ENCODE measurements around the gene TMEM183A.

TMEM183A gene

DNA sequence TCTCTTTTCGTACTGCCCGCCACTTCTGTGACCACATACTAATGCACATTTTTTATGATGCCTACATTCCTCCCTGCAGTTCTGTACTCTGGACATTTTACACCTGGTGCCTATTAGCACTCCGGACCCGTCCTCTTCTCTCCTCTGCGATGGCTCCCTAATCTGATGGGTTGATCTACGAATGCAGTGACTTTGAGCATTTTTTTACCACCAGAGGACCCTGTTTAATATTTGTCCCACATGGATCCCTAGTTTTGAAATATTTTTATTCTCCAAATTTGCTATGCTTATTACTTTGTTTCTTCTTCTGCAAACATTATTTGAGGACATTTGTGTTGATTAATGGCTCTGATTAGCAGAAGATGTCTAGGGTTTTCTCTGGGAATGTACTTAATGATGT is 24.3 kb downstream of the TMEM183A start:
- DNase-seq, result no peak

DNA sequence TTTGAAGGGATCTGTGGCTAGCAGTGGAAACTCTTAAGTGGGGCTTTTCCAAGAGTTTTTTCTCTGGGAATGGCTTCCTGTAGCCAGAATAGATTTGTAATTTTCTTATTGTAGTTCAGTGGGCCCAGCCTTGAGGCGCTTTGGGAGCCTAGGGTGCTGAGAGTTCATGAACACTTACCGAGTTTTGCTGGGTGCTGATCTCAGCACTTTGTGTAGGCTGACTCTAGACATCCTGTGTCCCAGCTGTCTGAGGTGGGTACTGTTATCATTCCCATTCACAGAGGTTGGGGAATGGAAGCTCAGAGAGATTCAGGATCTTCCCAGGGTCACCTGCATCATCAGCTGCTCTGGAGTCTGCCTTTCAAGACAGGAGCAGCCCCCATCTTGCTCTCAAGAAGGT is 26.1 kb downstream of the TMEM183A start:
- no peak for DNase-seq

DNA sequence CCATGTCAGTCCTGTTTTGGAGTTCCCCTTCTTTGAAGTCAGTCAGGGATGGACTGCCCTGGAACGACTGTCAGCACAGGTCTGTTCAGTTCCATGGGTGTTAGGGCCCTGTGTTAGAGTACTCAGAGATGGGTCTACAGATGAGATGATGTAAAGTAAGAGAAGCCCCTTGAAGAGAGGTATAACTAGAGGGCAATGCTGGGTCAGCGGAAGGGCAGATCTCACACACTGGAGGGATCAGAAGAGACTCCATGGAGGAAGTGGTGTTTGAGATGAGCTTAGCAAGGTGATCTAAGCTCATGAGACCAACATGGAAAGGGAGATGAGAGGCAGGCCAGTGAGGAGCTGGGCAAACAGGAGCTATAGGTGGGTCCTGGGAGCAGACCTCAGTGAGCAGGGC is 26.7 kb downstream of the TMEM183A start:
- DNase-seq, result no peak

DNA sequence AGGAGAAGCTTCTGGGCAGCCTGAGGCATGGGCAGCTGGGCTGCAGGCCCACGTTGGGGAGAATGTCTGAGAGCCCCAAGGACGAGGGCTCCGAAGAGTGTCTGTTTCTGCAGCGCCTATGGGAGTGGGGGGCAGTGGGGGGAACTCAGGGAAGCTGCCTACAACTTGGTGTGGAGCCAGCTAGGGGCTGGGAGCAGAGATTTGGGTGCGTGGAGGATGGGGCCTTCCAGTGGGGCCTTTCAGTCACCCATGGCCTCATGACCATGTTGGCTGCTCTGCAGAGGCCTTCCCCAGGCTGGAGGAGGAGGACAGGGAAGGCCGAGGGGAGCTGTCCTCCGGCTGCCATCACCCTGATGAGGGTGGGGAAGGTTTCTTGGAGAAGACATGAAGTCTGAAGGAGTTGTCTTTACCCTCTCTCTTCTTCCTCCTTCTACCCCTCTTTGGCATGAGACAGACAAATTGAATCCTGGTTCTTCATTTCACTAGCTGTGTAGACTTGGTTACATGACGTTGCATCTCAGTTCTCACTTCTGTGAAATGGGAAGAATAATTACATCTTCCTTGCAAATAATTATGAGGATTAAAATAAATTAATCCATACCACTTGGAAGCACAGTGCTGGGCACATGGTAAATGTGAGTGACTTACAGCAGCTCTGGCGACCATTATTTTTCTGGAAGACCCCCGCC is 27.4 kb downstream of the TMEM183A start:
- DNase-seq, result no peak

DNA sequence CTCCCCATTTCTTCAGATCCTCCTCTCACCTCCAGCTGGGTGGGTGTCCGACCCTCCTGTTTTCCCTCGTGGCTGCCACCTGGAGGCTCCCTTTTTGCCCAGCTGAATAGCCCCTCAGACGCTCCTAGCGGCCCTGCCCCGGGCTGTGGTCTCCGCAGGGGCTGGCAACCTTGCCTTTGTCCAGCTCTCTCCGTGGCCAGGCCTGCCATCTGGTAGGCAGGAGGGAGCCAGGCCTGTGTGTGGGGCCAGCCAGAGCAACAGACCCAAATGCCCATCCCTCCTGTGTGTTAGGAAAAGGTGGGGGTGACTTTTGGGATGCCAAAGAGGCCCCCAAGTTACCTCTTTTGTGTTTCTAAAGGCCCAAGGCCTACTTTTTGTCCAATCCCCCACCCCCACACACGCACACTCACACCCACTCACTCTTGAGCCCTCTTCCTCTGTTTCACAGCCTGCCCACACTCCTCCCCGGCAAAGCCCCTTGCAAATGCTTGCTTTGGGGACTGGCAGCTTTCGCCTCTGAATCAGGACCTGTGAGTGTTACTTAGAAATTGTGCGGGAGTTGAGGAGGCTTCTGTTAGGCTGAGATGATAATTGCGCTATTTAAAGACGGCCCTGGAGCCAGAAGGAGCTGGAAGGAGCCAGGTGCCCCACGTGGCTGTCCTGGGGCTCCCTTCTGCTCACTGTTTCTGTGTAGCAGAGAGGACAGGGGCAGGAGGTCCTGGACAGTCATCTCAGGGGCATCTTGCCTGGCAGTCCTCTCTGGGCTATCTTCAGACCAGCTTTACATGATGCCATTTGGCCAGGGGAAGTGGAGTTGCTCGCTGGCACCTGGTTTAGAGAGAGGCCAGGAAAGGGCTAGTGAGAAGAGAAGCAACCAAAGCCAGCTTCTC is 28.2 kb downstream of the TMEM183A start:
- no peak for DNase-seq

DNA sequence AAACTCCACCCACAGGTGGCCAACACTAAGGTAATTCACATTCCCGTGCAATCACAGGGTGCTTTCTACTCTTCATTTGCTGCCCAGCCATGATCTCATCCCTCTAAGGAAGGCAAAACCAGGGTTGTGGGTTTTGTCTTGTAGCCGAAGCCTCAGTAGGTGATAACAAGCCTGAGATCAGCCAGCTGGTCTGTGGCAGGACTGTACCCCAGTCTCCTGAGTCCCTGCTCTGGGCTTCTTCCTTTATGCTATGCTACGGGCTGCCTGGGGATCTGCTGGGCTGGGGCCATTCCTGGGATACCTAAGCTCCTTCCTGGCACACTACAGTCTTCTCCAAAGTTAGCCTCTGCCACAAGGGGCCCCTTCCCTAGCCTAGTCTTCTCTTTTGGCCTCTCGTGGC is 29.0 kb downstream of the TMEM183A start:
- DNase-seq, result no peak

DNA sequence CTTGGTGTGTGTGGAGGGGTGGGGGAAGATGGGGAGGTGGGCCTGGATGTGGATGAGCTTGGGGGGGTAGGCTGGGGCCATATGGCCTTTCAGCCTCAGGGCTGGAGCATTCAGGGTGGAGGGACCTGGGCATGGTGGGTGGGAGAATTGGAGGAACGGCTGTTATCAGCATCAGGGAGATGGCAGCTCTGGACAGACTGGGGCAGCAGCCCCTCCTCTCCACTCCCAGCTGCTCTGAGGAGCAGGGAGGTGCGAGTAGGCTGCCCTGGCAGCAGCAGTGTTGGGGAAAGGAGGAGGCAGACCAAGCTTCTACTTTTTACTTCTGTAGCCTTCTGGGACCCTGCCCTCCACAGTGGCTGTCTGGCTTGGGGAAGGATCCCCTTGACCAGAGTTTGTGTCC is 29.4 kb downstream of the TMEM183A start:
- peak; percentile 46 for DNase-seq

DNA sequence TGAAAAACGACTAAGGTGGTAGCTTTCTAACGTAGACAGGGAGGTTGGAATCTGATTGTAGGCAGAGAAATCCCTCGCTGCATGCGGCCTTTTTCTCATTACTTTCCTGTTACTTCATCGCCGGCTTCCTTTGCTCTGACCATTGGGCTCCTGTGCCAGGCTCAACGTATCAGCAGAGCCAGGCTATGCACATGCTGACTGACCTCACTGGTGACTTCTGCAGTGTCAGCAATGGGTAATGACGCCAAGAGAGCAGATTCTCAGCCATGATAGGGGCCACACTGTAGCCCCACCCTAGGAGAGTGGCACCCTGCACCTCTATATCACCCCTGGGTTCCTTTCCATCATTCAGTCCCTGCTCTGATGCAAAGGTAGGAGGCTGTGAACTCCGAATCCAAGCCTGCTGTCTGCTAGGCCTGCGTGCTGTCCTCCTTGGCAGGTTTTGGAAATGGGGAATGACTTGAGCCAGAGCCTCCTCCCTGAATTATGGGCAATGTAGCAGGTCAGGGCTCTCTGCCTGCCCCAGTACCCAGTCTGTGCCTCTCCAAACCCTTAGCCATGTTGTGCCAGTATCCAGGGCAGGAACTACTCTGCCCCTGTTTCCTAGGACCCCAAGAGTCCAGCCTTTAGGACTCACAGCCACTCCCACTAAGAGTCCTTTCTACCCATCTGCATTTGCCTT is 30.5 kb downstream of the TMEM183A start:
- no peak for DNase-seq

DNA sequence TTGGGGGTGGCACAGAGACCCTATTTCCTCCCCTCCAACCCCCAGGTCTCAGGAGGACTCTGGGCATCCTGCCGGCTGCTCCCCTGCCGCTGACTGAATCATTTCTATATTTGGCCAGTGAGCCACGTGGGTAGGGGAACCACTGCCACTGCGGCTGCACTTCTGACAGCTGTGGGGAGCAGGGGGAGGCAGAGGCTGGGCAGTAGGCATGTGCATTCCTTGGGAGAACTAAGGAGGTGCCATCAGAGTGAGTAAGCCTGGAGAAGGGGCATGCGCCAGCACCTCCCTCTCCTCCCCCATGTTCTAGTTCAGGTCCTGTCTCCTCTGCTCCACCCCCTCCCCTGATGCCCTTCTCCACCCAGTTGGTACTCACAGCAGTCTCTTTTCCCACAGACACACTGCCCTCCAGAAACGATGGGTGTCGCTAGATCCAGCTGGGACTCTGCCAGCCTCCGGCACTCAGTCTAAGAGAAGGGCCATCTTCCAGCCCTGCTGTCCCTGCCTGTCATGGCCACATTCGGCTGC is 31.1 kb downstream of the TMEM183A start:
- peak; percentile 24 for DNase-seq

DNA sequence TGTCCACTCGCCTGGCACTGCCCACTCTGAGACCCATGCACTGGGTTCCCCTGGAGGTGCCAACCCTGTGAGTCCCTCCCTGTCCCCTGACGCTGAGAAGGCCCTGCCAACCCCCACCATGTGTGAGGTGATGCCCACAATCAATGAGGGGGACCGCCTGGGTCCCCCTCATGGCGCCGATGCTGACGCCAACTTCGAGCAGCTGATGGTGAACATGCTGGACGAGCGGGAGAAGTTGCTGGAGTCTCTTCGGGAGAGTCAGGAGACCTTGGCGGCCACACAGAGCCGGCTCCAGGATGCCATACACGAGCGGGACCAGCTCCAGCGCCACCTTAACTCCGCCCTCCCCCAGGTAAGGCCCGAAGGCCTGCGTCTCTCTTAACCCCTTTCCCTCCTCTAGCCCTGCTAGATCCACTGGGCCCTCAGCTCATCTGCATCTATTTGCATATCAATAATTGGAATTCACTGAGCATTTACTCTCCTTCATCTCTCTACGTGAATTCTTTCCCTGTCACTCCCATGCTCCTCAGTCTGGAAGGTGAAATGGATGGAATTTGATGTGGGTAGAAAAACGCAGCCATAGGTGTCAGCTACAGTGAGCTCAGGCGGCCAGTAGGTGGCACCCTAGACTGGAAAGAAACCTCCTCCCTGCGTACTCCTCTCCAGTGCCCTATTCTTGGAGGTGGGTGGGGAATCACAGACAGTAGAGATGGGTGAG is 31.9 kb downstream of the TMEM183A start:
- DNase-seq, result peak; percentile 90

DNA sequence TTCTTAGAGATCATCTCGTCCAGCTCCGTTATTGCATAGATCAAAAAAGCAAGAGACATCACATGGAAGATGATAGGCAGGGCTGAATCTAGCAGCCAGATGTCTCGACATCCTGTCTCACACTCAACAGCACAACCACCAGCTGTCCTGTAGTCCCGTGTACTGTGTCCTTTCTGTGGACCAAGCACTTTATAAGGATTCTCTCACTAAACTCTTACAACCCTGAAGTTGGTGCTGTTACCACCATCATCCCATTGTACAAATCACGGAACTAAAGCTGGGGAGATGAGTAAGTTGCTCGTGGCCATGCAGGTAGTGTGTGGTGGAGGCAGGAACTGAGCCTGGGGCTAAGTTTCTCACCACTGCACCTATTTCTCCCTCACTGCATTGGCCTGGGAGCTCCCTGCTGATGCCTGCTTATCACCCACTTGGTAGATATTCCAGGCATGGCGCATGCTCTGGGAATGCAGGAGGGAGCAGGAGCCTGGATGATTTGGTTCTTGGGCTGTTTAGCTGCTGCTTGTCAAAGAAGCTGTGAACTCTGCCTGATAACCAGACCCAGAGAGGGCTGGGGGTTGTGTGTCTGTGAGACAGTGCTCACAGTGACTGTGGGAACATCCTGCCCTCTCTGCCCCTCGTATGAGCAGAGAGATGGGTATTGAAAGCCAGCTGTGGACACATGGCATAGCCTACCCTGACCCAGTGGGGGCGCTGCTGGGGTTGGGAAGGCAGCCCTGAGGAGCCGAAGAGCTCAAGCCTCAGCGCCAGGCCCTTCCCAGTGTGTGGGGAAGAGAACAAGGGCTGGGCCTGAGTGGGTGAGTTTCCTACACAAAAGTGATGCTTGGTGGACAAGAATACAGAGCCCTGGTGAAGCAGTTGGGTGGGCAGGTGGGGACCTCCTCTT is 32.7 kb downstream of the TMEM183A start:
- DNase-seq, result no peak

DNA sequence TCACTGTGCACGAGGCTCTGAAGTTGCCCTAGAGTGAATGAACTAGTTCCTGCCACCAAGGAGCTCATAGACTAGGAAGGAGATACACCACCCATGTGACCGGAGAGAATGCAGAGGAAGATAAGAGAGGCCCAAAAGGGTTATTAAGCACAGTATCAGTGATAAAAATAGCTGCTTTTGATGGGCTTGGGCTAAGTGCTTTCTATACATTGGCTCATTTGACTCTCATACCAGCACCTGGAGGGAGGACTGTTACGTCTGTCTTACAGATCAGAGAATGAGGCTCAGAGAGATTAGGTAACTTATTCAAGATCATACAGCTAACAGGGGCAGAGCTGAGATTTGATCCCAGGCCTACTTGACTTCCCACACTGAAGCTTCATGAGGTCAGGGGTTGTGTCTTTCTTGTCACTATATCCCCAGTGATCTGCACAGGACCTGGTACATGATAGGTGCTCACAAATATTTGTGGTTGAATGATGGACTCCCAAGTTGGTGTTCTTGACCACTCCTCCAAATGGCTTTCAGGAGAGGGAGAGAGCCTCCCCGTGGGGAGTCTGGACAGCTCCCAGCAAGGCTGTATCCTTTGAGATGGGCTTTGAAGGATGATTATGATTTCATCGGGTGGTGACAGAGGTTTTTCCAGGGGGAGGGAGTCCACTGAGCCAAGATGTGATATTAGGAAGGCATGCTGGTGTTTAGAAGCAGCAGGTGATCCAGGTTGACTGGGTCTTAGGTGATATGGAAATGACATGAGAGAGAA is 33.5 kb downstream of the TMEM183A start:
- DNase-seq, result no peak

DNA sequence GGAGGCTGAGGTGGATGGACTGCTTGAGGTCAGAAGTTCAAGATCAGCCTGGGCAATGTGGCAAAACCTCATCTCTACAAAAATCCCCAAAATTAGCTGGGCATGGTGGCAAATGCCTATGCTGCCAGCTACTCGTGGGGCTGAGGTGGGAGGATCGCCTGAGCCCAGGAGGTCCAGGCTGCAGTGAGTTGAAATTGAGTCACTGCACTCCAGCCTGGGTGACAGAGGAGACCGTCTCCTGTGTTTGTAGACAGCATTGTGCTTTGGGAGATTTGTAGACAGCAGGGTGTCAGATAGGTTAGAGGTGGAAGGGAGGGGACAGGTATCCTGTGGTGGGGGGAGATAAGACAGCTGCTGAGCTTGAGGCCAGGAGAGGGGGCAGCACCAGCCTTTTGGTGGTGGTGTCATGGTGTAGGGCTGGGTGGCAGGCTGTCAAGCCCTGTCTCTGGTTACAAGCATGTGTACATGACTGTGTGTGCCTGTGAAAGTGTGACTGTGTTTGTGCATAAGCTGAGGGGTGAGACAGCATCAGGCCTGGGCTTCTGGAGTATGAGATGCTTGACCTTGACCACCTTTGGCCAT is 34.3 kb downstream of the TMEM183A start:
- DNase-seq, result no peak

DNA sequence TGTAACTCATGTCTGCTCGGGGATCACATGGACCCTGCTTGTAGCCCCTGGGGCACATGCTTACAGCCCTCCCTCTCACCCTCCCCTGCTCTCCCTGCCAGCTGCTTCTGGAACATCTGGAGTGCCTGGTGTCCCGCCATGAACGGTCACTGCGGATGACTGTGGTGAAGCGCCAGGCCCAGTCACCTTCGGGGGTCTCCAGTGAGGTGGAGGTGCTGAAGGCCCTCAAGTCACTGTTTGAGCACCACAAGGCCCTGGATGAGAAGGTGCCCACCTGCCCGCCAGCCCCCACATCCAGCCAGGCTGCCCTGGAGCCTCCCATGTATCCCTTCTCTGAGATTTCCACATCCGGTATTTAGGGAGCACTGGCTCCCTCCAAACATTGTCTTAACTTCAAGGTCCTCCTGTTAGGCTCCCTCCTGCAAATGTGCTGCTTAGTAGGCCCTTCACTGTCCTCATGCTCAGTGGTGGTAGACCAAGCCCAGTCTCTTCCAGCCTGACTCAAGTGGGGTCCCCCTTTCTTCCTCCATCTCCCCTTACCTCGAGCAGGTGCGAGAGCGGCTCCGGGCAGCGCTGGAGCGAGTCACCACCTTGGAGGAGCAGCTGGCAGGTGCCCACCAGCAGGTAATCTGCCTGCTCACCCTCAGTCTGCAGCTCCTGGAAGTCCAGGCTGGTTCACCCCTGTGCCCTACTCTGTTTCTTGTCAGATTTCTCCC is 36.8 kb downstream of the TMEM183A start:
- DNase-seq, result no peak

DNA sequence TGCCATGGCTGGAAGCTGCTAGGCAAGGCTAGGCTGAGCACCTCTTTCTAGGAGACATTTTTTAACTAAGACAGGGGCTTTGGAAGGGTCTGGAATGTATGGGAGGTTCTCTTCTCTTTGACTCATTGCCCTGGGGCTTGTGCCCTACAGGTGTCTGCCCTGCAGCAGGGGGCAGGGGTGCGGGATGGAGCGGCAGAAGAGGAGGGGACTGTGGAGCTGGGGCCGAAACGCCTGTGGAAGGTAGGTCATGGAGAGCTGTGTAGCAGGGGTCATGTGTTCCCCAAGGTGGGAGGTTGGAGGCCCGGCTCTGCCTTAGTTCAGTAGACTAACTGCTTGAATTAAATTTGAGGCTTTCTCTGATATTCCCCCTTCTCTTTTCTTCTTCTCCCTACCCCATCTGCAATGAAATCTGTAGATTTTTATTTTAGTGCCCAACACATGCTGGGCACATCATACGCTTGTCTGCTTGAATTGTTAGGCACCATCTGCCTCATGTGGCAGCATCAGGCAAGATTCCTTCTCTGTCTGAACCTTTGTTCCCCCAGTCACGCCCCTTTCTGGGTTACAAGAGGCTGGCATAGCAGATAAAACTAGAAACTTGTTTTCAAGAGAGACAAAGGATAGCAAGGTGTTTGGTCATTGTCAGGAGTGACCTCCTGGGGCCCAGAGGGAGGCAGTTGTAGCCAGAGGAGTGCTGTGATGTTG is 37.5 kb downstream of the TMEM183A start:
- DNase-seq, result peak; percentile 54

DNA sequence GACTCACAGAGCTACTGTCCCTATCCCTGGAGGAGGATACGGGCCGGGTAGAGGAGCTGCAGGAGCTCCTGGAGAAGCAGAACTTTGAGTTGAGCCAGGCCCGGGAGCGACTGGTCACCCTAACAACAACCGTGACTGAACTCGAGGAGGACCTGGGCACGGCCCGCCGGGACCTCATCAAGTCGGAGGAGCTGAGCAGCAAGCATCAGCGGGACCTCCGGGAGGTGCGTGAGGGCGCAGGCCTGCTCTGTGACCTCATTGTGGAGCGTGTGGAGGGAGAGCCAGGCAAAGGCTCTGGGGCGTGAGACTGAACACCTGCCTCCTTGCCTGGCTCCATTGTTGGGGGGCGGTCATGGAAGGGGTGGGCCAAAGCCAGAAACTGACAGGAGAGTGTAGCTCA is 38.2 kb downstream of the TMEM183A start:
- DNase-seq, result no peak

DNA sequence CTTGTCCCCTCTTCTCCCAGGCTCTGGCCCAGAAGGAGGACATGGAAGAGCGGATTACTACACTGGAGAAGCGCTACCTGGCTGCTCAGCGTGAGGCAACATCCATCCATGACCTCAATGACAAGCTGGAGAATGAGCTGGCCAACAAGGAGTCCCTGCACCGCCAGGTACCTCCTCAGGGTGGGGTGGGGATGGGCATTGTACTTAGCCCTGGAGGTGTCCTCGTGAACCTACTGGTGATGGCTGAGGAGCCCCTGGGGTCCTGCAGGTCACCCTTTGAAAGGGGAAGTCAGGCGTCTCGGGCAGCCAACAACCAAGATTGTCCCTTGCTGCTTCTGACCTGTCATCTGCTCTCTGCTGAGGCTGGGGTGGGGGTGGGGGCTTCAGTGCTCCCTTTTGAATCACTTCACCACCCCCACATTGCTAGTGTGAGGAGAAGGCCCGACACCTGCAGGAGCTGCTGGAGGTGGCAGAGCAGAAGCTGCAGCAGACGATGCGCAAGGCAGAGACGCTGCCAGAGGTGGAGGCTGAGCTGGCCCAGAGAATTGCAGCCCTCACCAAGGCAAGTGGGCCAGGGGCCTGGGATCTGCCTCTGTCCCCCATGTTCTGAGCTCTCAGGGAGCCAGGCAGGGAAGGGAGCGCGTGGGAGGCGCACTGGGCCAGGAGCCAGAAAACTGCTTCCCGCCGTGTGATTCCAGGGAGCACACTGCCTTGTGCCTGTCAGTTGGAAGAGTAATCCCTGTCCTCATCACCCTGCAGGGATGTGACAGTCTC is 38.8 kb downstream of the TMEM183A start:
- no peak for DNase-seq

DNA sequence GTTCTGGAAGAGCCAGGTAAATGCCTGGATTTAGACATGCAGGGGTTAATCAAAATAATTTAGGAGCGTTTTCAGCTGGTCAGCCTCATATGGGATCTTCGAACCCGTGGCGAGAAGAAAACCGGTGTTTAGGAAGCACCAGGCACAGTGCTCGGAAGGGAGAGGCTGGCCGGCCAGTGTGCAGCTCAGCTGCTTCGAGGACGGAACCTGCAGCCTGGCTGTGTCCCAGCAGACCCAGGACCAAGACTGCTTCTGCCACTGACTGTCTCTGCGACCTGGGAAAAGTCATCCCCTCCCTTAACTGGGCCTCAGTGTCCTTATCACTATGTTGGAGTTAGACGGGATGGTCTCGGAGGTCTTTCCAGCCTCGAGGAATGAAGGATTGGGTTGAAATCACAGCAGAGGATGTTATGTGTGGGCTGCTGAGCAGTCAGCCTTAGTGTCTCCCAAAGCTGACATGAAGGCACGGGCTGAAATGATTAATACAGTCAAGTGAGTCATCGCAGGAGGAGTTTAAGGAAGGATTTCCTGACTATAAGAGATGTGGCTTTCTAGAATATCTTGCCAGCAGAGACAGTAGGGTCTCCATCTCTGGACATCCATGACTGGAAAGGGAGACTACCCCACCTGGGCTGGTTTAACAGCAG is 39.9 kb downstream of the TMEM183A start:
- no peak for DNase-seq

Data from eye (tissue), 1 donor.